ENCODE data around the gene CD99.
A peak's percentile ranks its signal among the peaks of the same experiment; 100 is the strongest.
"Not testable (repeated sequence)": the region's sequence is repeated elsewhere in the genome, so short reads cannot be mapped to it uniquely, and the experiment has no call there.

Gene CD99

GRCh38 chrX:2756548-2756947 lies 65.5 kb downstream of the CD99 start:
- no peak overlapping the region for H3K27ac ChIP-seq (ENCODE audit: low read depth, low read length)
- H3K36me3 ChIP-seq (ENCODE audit: control insufficient read depth, insufficient read depth, low read length) = no peaks in the 10 kb centered on the region
- H3K4me1 ChIP-seq (ENCODE audit: control insufficient read depth, insufficient read depth, low read length) = no peaks in the 10 kb centered on the region
- no peak overlapping the region for H3K4me3 ChIP-seq (ENCODE audit: low read length)
- H3K9ac ChIP-seq (ENCODE audit: low read length) = no peak overlapping the region
- H3K27me3 ChIP-seq (ENCODE audit: control insufficient read depth, insufficient read depth, low read length) = peaks cover 2% of the 10 kb centered on the region

- Histone ChIP-seq H3K27ac (ENCODE audit: low read depth, low read length) (no peak overlapping the region), H3K36me3 (ENCODE audit: control insufficient read depth, insufficient read depth, low read length) (no peaks in the 10 kb centered on the region), H3K9ac (ENCODE audit: low read length) (no peak overlapping the region), H3K4me3 (ENCODE audit: low read length) (no peak overlapping the region), H3K27me3 (ENCODE audit: control insufficient read depth, insufficient read depth, low read length) (no peaks in the 10 kb centered on the region), H3K4me1 (ENCODE audit: control insufficient read depth, insufficient read depth, low read length) (no peaks in the 10 kb centered on the region)
Measured at GRCh38 chrX:2761246-2761645, 70.2 kb downstream of the CD99 start.

- not testable (repeated sequence) for H3K9ac ChIP-seq (ENCODE audit: low read length); H3K36me3 ChIP-seq (ENCODE audit: control insufficient read depth, insufficient read depth, low read length); H3K4me3 ChIP-seq (ENCODE audit: low read length); H3K27ac ChIP-seq (ENCODE audit: low read depth, low read length); H3K4me1 ChIP-seq (ENCODE audit: control insufficient read depth, insufficient read depth, low read length); H3K27me3 ChIP-seq (ENCODE audit: control insufficient read depth, insufficient read depth, low read length)
Measured at GRCh38 chrX:2762671-2763070, 71.6 kb downstream of the CD99 start.

DNA sequence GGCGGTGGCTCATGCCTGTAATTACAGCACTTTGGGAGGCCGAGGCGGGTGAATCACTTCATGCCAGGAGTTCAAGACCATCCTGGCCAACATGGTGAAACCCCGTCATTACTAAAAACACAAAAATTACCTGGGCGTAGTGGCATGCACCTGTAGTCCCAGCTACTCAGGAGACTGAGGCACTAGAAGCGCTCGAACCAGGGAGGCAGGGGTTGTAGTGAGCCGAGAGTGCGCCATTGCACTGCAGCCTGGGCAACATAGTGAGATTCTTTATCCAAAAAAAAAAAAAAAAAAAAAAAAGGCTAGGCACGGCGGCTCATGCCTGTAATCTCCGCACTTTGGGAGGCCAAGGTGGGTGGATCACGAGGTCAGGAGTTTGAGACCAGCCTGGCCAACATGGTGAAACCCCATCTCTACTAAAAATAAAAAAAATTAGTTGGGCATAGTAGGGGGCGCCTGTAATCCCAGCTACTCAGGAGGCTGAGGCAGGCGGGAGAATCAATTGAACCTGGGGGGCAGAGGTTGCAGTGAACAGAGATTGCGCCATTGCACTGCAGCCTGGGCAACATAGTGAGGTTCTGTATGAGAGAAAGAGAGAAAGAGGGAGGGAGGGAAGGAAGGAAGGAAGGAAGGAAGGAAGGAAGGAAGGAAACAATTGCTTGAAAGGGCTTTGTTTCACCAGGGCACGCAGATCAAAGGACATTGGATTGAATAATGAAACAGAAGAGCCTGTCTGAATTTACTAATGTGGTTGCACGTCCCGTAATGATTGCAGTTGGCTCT lies 73.9 kb downstream of the CD99 start:
- not testable (repeated sequence) for H3K27ac ChIP-seq (ENCODE audit: low read depth, low read length); H3K9ac ChIP-seq (ENCODE audit: low read length); H3K4me3 ChIP-seq (ENCODE audit: low read length); H3K27me3 ChIP-seq (ENCODE audit: control insufficient read depth, insufficient read depth, low read length); H3K4me1 ChIP-seq (ENCODE audit: control insufficient read depth, insufficient read depth, low read length); H3K36me3 ChIP-seq (ENCODE audit: control insufficient read depth, insufficient read depth, low read length)

DNA sequence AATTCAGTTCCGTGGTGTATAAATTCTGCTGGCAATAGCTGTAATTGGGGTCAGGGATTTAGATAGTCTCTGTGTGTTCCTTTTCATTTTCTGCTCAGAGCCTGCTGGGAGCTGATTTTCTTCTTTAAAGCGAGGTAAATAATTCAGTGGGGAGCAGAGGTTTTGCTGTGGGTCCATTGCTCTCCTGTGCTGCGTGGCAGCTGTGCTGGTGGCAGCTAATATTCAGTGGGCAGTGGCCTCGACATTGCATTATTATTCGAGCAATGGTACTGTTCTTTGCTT lies 74.4 kb downstream of the CD99 start:
- Histone ChIP-seq H3K27me3 (ENCODE audit: control insufficient read depth, insufficient read depth, low read length) (no peaks in the 10 kb centered on the region), H3K9ac (ENCODE audit: low read length) (no peak overlapping the region), H3K36me3 (ENCODE audit: control insufficient read depth, insufficient read depth, low read length) (no peaks in the 10 kb centered on the region), H3K27ac (ENCODE audit: low read depth, low read length) (no peak overlapping the region), H3K4me1 (ENCODE audit: control insufficient read depth, insufficient read depth, low read length) (peaks cover 7% of the 10 kb centered on the region), H3K4me3 (ENCODE audit: low read length) (no peak overlapping the region)

- H3K36me3 ChIP-seq (ENCODE audit: control insufficient read depth, insufficient read depth, low read length) = no peaks in the 10 kb centered on the region
- H3K4me1 ChIP-seq (ENCODE audit: control insufficient read depth, insufficient read depth, low read length) = peaks cover 7% of the 10 kb centered on the region
- no peak overlapping the region for H3K9ac ChIP-seq (ENCODE audit: low read length)
- H3K4me3 ChIP-seq (ENCODE audit: low read length) = no peak overlapping the region
- H3K27ac ChIP-seq (ENCODE audit: low read depth, low read length) = peak overlapping the region; percentile 59
- H3K27me3 ChIP-seq (ENCODE audit: control insufficient read depth, insufficient read depth, low read length) = no peaks in the 10 kb centered on the region
Measured at GRCh38 chrX:2766906-2767305, 75.8 kb downstream of the CD99 start.

DNA sequence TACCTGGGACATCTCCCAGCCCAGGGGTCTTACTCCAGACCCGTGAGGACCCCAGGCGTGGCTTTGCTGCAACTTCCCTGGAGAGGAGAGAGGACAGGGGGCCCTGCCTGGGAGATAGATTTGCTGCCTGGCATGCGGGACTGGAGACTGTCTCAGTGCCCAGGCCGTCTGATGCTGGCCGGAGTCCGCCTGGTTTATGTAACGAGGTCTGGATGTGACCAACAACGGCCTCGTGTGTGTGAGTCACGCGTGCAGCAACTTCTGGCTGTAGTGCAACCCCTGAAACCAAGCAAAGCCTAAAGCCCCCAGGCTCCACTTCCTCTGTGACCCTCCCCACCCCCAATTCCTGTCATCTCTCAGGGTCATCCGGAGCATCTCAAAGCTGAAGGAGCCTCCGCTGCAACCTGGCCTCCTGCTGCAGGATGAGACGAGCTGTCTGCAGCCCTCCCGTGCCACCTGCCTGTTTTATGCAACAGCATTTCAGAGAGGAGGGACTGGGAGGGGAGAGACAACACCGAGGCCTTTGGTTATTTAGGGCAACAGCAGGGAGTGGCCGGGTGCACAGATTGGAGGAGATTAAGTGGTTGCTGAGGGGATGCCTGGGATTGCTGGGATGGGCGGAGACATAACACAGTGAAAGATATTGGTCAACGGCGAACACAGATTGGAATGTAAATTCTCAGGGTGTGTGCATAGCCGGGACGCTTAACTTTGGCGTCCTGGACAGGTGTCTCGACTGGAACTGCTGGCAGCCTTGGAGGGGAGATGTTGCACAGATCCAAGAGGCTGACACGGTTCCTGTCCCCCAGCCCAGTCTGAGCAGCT lies 76.7 kb downstream of the CD99 start:
- H3K4me3 ChIP-seq (ENCODE audit: low read length) = no peak overlapping the region
- H3K9ac ChIP-seq (ENCODE audit: low read length) = no peak overlapping the region
- H3K4me1 ChIP-seq (ENCODE audit: control insufficient read depth, insufficient read depth, low read length) = peaks cover 7% of the 10 kb centered on the region
- no peaks in the 10 kb centered on the region for H3K36me3 ChIP-seq (ENCODE audit: control insufficient read depth, insufficient read depth, low read length)
- peak overlapping the region; percentile 59 for H3K27ac ChIP-seq (ENCODE audit: low read depth, low read length)
- no peaks in the 10 kb centered on the region for H3K27me3 ChIP-seq (ENCODE audit: control insufficient read depth, insufficient read depth, low read length)

DNA sequence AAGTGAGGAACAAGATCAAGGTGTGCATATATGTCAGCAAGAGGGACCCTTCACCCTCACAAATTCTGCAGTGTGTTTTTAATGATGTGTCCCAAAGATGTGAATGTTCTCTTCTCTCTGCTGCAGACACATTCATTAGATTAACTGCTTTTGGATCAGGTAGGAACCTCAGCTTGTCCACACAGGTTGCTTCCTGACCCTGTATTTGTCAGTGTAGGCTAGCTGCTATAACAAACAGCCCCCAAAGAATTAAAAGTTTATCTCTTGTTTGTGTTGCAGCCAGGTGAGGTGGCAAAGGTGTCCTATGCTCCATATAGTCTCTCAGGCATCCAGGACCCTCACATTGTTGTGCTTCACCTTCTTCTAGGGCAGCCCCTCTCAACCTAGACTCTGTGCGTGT lies 78.5 kb downstream of the CD99 start:
- Histone ChIP-seq H3K27me3 (ENCODE audit: control insufficient read depth, insufficient read depth, low read length) (no peaks in the 10 kb centered on the region), H3K9ac (ENCODE audit: low read length) (no peak overlapping the region), H3K36me3 (ENCODE audit: control insufficient read depth, insufficient read depth, low read length) (no peaks in the 10 kb centered on the region), H3K4me3 (ENCODE audit: low read length) (no peak overlapping the region), H3K27ac (ENCODE audit: low read depth, low read length) (no peak overlapping the region), H3K4me1 (ENCODE audit: control insufficient read depth, insufficient read depth, low read length) (peaks cover 7% of the 10 kb centered on the region)

DNA sequence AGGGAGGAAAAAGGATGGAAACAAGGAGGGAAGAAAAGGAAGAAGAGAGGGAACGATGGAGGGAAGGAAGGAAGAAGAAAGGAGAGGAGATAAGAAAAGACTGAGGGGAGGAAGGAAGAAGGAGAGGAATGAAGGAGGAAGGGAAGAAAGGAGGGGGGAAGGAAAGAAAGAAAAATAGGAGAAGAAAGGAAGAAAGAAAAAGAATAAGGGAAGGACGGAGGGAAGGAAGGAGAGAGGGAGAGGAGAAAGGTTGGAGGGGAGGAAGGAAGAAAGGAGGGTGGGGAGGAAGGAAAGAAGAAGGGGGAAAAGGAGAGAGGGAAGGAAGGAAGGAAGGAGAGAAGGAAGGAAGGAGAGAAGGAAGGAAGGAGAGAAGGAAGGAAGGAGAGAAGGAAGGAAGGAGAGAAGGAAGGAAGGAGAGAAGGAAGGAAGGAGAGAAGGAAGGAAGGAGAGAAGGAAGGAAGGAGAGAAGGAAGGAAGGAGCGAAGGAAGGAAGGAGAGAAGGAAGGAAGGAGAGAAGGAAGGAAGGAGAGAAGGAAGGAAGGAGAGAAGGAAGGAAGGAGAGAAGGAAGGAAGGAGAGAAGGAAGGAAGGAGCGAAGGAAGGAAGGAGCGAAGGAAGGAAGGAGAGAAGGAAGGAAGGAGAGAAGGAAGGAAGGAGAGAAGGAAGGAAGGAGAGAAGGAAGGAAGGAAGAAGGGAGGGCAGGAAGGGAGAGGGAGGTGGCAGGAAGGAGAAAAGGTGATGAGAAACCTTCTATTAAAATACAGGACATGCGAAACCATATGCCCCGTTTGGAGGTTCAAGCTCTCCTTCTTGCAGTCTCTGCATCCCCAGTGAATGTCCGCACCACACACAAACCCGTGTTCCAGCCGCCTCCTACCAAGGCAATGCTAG lies 82.3 kb downstream of the CD99 start:
- H3K27ac ChIP-seq (ENCODE audit: low read depth, low read length); H3K4me3 ChIP-seq (ENCODE audit: low read length); H3K27me3 ChIP-seq (ENCODE audit: control insufficient read depth, insufficient read depth, low read length); H3K36me3 ChIP-seq (ENCODE audit: control insufficient read depth, insufficient read depth, low read length); H3K9ac ChIP-seq (ENCODE audit: low read length); H3K4me1 ChIP-seq (ENCODE audit: control insufficient read depth, insufficient read depth, low read length): not testable (repeated sequence)

- Histone ChIP-seq H3K36me3 (ENCODE audit: control insufficient read depth, insufficient read depth, low read length) (no peaks in the 10 kb centered on the region), H3K4me1 (ENCODE audit: control insufficient read depth, insufficient read depth, low read length) (no peaks in the 10 kb centered on the region), H3K27me3 (ENCODE audit: control insufficient read depth, insufficient read depth, low read length) (no peaks in the 10 kb centered on the region), H3K4me3 (ENCODE audit: low read length) (no peak overlapping the region), H3K27ac (ENCODE audit: low read depth, low read length) (no peak overlapping the region), H3K9ac (ENCODE audit: low read length) (no peak overlapping the region)
Measured at GRCh38 chrX:2774057-2774456, 83.0 kb downstream of the CD99 start.

DNA sequence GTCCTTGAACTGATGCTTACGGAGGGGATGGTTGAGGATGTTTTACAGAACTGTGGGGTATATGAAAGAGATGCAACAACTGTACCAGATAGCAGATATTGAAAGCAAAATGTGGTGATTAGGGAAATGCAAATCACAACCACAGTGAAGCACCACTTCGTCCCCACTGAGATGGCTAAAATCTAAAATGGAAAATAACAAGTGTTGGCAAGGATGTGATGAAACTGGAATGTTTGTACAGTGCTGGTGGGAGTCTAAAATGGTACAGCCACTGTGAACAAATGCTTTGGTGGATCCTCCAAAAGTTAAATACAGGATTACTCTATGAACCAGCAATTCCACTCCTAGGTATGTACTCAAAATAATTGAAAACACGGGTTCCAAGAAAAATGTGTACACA lies 83.7 kb downstream of the CD99 start:
- H3K4me3 ChIP-seq (ENCODE audit: low read length) = no peak overlapping the region
- no peak overlapping the region for H3K27ac ChIP-seq (ENCODE audit: low read depth, low read length)
- no peaks in the 10 kb centered on the region for H3K4me1 ChIP-seq (ENCODE audit: control insufficient read depth, insufficient read depth, low read length)
- no peaks in the 10 kb centered on the region for H3K27me3 ChIP-seq (ENCODE audit: control insufficient read depth, insufficient read depth, low read length)
- H3K9ac ChIP-seq (ENCODE audit: low read length) = no peak overlapping the region
- no peaks in the 10 kb centered on the region for H3K36me3 ChIP-seq (ENCODE audit: control insufficient read depth, insufficient read depth, low read length)

DNA sequence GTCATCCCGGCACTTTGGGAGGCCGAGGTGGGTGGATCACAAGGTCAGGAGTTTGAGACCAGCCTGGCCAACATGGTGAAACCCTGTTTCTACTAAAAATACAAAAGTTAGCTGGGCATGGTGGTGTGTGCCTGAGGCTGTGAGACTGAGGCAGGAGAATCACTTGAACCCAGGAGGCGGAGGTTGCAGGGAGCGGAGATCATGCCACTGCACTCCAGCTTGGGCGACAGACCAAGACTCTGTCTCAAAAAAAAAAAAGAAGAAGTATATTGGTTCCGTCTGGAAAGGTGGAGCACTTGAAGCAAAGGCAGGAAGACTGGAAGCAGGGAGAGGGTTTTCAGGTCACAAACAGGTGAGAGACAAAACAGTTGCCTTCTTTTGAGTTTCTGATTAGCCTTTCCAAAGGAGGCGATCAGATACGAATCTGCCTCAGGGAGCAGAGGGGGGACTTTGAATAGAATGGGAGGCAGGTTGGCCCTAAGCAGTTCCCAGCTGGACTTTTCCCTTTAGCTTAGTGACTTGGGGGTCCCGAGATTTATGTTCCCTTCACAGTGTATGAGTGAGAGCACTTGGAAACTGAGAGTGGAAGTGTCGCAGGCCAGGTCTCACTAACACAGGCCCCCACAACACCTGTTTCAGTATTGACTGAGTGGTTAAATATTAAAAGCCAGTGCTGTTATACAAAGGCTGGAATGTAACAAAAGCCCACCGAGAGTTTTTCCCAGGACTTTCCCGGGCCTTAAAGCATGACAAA lies 89.6 kb downstream of the CD99 start:
- not testable (repeated sequence) for H3K36me3 ChIP-seq (ENCODE audit: control insufficient read depth, insufficient read depth, low read length); H3K4me3 ChIP-seq (ENCODE audit: low read length); H3K27ac ChIP-seq (ENCODE audit: low read depth, low read length); H3K4me1 ChIP-seq (ENCODE audit: control insufficient read depth, insufficient read depth, low read length); H3K27me3 ChIP-seq (ENCODE audit: control insufficient read depth, insufficient read depth, low read length); H3K9ac ChIP-seq (ENCODE audit: low read length)
